AG09319 (cell line): ENCODE results near the gene PHACTR3.

Source experiments
- DNase-seq: peaks from one replicate; pipeline ENCODE4 v3.0.0-alpha.2; 2010; ENCODE audit warnings: low read depth; ENCODE audit errors: extremely low read depth
- CTCF ChIP-seq: IDR thresholded peaks from 2 replicates; pipeline ENCODE4 v1.5.1; 2011; ENCODE audit warnings: low read depth, mild to moderate bottlenecking, inconsistent platforms, low read length, moderate library complexity

Gene PHACTR3

GRCh38 chr20:59735486-59735885 is 131.1 kb downstream of the PHACTR3 start:
- no peak for TF ChIP-seq CTCF

DNA sequence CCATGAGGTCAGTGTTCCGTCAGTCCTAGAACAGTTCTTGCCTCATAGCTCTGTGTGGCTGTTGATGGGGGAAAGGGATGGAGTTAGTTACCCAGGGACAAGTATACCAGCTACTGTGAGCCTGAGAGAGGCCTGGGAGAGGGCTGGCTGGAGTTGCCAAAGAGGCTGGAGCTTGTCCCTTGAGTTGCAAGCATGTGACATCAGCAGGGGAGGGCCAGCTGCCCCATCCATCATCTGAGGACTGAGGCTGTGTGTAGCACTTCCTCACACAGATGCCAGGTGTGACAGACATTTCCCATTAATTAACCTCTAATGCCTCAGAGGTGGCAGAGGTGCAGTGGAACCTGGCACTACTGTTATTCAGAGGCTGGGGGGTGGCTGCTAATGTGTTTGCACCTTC is 131.6 kb downstream of the PHACTR3 start:
- DNase-seq, result no peak
- TF ChIP-seq CTCF, result no peak

More at GRCh38 chr20:59735486-59735885, 131.1 kb downstream of the PHACTR3 start:
- DNase-seq, result no peak

- TF ChIP-seq CTCF, result no peak
These were observed 132.0 kb downstream of the PHACTR3 start for GRCh38 chr20:59736366-59736765.

GRCh38 chr20:59737073-59737666 is 132.8 kb downstream of the PHACTR3 start:
- TF ChIP-seq CTCF, result no peak
- DNase-seq, result no peak

More at GRCh38 chr20:59736366-59736765, 132.0 kb downstream of the PHACTR3 start:
- DNase-seq, result no peak

DNA sequence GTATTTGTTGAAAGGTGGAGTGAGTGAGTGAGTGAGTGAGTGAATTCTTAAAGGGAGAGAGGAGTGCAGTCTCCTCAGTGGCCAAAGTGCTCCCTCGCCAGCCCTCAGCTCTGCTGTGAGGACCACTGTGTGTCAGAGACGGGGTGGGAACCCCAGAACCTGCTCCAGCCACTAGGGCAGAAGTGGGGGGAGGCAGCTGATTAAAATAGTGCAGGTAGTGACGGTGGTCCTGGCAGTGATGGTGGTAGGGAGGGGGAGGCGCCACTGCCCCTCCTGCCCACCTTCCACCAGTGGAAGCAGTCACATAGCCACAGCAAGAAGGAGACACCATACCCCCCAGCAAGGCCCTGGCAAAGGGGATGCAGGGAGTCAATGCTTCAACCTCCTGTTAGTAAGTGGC is 133.5 kb downstream of the PHACTR3 start:
- TF ChIP-seq CTCF, result no peak

GRCh38 chr20:59738851-59739250 is 134.5 kb downstream of the PHACTR3 start:
- TF ChIP-seq CTCF, result no peak
- no peak for DNase-seq

More for the DNA sequence above, 133.5 kb downstream of the PHACTR3 start:
- DNase-seq, result no peak

DNA sequence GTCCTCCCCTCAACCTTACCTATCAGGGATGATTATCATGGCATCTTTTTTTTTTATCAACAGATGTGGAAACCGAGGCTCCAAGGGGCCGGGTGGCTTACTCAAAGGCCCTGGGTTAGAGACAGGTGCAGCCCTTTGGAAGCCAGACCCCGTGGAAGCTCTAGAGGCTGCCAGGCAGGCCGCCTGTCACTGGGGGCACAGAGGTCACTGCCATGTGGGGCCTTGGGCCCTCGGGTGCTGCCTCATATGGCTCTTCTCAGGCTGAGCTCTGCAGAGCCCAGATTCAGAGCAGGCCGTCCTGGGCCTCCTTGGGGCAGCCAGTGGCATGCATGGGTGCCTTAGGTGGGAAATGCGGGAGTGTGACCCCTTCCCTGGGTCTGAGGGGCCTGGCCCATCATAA is 136.3 kb downstream of the PHACTR3 start:
- DNase-seq, result no peak
- no peak for TF ChIP-seq CTCF
